ENCODE results near the gene TRIM24.
"Not testable (repeated sequence)": the region's sequence is repeated elsewhere in the genome, so short reads cannot be mapped to it uniquely, and the experiment has no call there.

DNA sequence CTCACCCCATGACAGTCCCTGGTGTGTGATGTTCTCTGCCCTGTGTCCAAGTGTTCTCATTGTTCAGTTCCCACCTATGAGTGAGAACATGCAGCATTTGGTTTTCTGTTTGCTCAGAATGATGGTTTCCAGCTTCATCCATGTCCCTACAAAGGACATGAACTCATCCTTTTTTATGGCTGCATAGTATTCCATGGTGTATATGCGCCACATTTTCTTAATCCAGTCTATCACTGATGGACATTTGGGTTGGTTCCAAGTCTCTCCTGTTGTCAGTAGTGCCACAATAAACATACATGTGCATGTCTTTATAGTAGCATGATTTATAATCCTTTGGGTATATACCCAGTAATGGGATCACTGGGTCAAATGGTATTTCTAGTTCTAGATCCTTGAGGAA lies 25.4 kb downstream of the TRIM24 start:
- not testable (repeated sequence) for TF ChIP-seq POLR2A, TAF1 (IDR thresholded peaks at IDR 0.05; ENCODE audit: low read depth, low read length)
